CD4-positive, alpha-beta T cell (primary cell): ENCODE data around the gene KMT2B. TPM values are rescaled to one million over a fixed set of nuclear protein-coding genes. Genes with fewer than 3 reads are reported as not detected.
A peak's percentile ranks its signal among the peaks of the same experiment; 100 is the strongest.
"Not testable (repeated sequence)": the region's sequence is repeated elsewhere in the genome, so short reads cannot be mapped to it uniquely, and the experiment has no call there.

Source experiments
- ATAC-seq: fragments of 200-7000 bp; cut with Tn5 transposase; one replicate; pipeline ENCODE4 v1.10.0; 2022; ENCODE audit warnings: mild to moderate bottlenecking; ENCODE audit not compliant: poor library complexity
- CTCF ChIA-PET: fragments of 350-600 bp; sonication (Branson Sonifier 250); formaldehyde crosslinking; loops from one replicate; lab custom pipeline; 2021; ENCODE audit warnings: antibody characterized with exemption, inconsistent platforms; lab: Charles Lee
- POLR2A ChIA-PET: fragments of 350-600 bp; sonication (Branson Sonifier 250); formaldehyde crosslinking; loops from one replicate; lab custom pipeline; 2021; ENCODE audit warnings: antibody characterized with exemption, inconsistent platforms; lab: Charles Lee
- DNase-seq, 14 experiments: peaks; one replicate each; pipeline ENCODE4 v3.0.0-alpha.2; 2013 to 2020; ENCODE audit warnings: mixed read lengths in 2 of 14
- H3K27ac ChIP-seq, 2 donors: one replicate each; pipeline versions ENCODE4 v1.5.1 to v1.7.0; 2013; ENCODE audit warnings: low read length in 2 of 2, low read depth in 1 of 2, mild to moderate bottlenecking in 1 of 2
- H3K27me3 ChIP-seq, 2 experiments: 1 replicate in 1 of 2; 2 replicates in 1 of 2; pipeline versions ENCODE4 v1.6.1 to v1.7.0; 2013; ENCODE audit warnings: low read length in 2 of 2, control low read depth in 1 of 2, mild to moderate bottlenecking in 1 of 2, moderate library complexity in 1 of 2; ENCODE audit not compliant: insufficient read depth in 2 of 2, control insufficient read depth in 1 of 2
- H3K36me3 ChIP-seq: one replicate; pipeline ENCODE4 v1.6.1; 2013; ENCODE audit warnings: low read length, control low read depth; ENCODE audit not compliant: insufficient read depth
- H3K4me1 ChIP-seq: one replicate; pipeline ENCODE4 v1.6.1; 2013; ENCODE audit warnings: low read length, control low read depth; ENCODE audit not compliant: insufficient read depth
- H3K4me3 ChIP-seq: one replicate; pipeline ENCODE4 v1.5.1; 2013; ENCODE audit warnings: mild to moderate bottlenecking, low read length, moderate library complexity
- H3K9me3 ChIP-seq, 2 experiments: 1 replicate in 1 of 2; 2 replicates in 1 of 2; pipeline versions ENCODE4 v1.6.1 to v1.7.0; 2013; ENCODE audit warnings: low read length in 2 of 2, mild to moderate bottlenecking in 2 of 2, control low read depth in 1 of 2, moderate library complexity in 1 of 2; ENCODE audit not compliant: control insufficient read depth in 1 of 2, insufficient read depth in 1 of 2
- H3K27ac Mint-ChIP-seq: one replicate; pipeline ENCODE4 v1.8.0; 2020; ENCODE audit warnings: mixed read lengths
- H3K27me3 Mint-ChIP-seq: one replicate; pipeline ENCODE4 v1.8.0; 2021; ENCODE audit warnings: mixed read lengths
- H3K36me3 Mint-ChIP-seq: one replicate; pipeline ENCODE4 v1.8.0; 2021; ENCODE audit warnings: low read depth, mixed read lengths
- H3K4me1 Mint-ChIP-seq: one replicate; pipeline ENCODE4 v1.8.0; 2021; ENCODE audit warnings: low read depth, mixed read lengths
- H3K4me3 Mint-ChIP-seq: one replicate; pipeline ENCODE4 v1.8.0; 2020; ENCODE audit warnings: mild to moderate bottlenecking, mixed read lengths
- H3K9me3 Mint-ChIP-seq: one replicate; pipeline ENCODE4 v1.8.0; 2020; ENCODE audit warnings: mixed read lengths
- CTCF ChIP-seq: fragments of 200-600 bp; IDR thresholded peaks from one replicate; pipeline ENCODE4 v1.8.0; 2022; ENCODE audit warnings: antibody characterized with exemption, mild to moderate bottlenecking
- intact Hi-C, 2 experiments: fragments of 100-400 bp; cut with DNase I in 1 of 2; cut with micrococcal nuclease in 1 of 2; formaldehyde crosslinking; loops; one replicate each; pipeline versions ENCODE4 v1.15.1 to v1.9.0; 2023 to 2025; cut with DNase I, micrococcal nuclease
- total RNA-seq, 174 experiments: library from RNA in 2 of 174; stranded (reverse) in 2 of 174; gene quantifications; one replicate each; pipeline ENCODE4 v1.2.3 and lab custom pipeline; 2021 to 2026

Gene KMT2B
- total RNA-seq, 2 experiments from 2014 or later = 59.4 to 59.7 TPM

DNA sequence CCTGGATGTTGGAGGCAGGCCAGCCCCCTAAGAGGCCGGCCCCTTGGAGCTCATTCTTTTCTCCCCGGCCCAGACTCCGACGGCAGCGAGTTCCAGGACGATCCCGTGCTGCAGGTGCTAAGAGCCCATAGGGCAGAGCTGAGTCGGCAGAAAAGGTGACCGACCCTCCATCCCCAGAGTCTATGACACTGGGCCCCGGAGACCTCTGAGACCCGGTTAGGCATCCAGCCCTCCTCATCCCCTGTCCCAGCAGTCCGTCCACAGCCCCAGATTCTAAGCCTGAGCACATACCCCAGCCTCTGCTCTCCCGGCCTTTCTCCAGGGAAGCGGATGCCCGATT is 50.2 kb downstream of the KMT2B start:
- DNase-seq = no peak
- H3K27ac ChIP-seq = no peak overlapping the region
- H3K4me1 ChIP-seq = no peaks in the 10 kb centered on the region
- Mint-ChIP-seq H3K27me3 (no peaks in the 10 kb centered on the region), H3K27ac (no peak overlapping the region), H3K4me1 (no peaks in the 10 kb centered on the region), H3K36me3 (peaks cover 22% of the 10 kb centered on the region), H3K4me3 (no peak overlapping the region), H3K9me3 (no peaks in the 10 kb centered on the region)
- CTCF ChIA-PET = no interaction called here
- no peaks in the 10 kb centered on the region for H3K9me3 ChIP-seq
- no peak for ATAC-seq
- no peaks in the 10 kb centered on the region for H3K27me3 ChIP-seq
- no peak for TF ChIP-seq CTCF
- POLR2A ChIA-PET = no interaction called here
- H3K4me3 ChIP-seq = no peak overlapping the region
- intact Hi-C loops = no loop called here
- H3K36me3 ChIP-seq = peaks cover 26% of the 10 kb centered on the region

- H3K4me3 Mint-ChIP-seq, DNase-seq, H3K27ac Mint-ChIP-seq, H3K27me3 ChIP-seq, CTCF ChIA-PET, H3K36me3 ChIP-seq, H3K27ac ChIP-seq, H3K36me3 Mint-ChIP-seq, H3K27me3 Mint-ChIP-seq, H3K9me3 ChIP-seq, H3K4me3 ChIP-seq, ATAC-seq, H3K9me3 Mint-ChIP-seq: not testable (repeated sequence)
- peaks cover 24% of the 10 kb centered on the region for H3K4me1 Mint-ChIP-seq
- POLR2A ChIA-PET = interaction anchor here (1.7 kb wide), 1 partner anchor 12 kb away, joined by 3 read pairs; no protein-coding TSS in a partner anchor
- peaks cover 21% of the 10 kb centered on the region for H3K4me1 ChIP-seq
- intact Hi-C loops = loop anchor here in 1 of 2 experiments (10.0 kb wide), 1 partner anchor 162 kb away; the partner anchor contains the start of gene LRFN3
Measured at GRCh38 chr19:35772362-35772761, 54.6 kb downstream of the KMT2B start.

- no peaks in the 10 kb centered on the region for H3K9me3 ChIP-seq
- H3K27ac ChIP-seq = no peak overlapping the region
- no peaks in the 10 kb centered on the region for H3K27me3 Mint-ChIP-seq
- H3K4me1 Mint-ChIP-seq = peaks cover 24% of the 10 kb centered on the region
- intact Hi-C loops = loop anchor here in 1 of 2 experiments (10.0 kb wide), 1 partner anchor 162 kb away; the partner anchor contains the start of gene LRFN3
- peaks cover 21% of the 10 kb centered on the region for H3K4me1 ChIP-seq
- H3K27ac Mint-ChIP-seq = no peak overlapping the region
- no peak overlapping the region for H3K4me3 ChIP-seq
- DNase-seq (no peak), ATAC-seq (no peak)
- CTCF ChIA-PET = interaction anchor here (0.6 kb wide), 1 partner anchor 47 kb away, joined by 3 read pairs; no protein-coding TSS in a partner anchor
- peaks cover 5% of the 10 kb centered on the region for H3K36me3 Mint-ChIP-seq
- POLR2A ChIA-PET = interaction anchor here (1.7 kb wide), 1 partner anchor 13 kb away, joined by 3 read pairs; no protein-coding TSS in a partner anchor
- H3K4me3 Mint-ChIP-seq = peak overlapping the region; percentile 42
- no peak for TF ChIP-seq CTCF
- H3K27me3 ChIP-seq = no peaks in the 10 kb centered on the region
- peaks cover 1% of the 10 kb centered on the region for H3K36me3 ChIP-seq
- no peaks in the 10 kb centered on the region for H3K9me3 Mint-ChIP-seq
Measured at GRCh38 chr19:35773020-35773806, 55.4 kb downstream of the KMT2B start.
